ENCODE data around the gene POC1A.

DNA sequence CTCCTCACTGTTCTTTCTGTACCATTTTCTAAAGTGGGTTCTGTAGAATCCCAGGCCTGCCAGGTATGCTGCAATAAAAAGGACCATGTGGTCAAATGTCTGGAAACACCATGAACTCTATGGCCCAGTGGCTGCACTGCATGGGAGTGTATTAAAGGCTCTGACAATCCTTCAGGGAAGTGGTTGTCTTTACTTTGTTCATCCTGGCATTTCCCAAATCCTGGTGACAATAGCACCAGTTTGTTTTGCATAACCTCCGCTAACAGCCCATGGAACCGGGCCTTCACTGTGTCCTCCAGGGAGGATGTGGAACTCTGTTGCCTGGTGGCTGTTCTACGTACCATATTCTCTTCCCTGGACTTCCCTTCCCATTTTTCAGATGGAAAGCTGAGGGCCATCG is 86.7 kb downstream of the POC1A start:
- TF ChIP-seq EZH2 (IDR thresholded peaks at IDR 0.05; ENCODE audit: borderline replicate concordance, insufficient read depth, low read depth, low read length, poor library complexity, severe bottlenecking) = no peak
- TF ChIP-seq, protein P1, sequence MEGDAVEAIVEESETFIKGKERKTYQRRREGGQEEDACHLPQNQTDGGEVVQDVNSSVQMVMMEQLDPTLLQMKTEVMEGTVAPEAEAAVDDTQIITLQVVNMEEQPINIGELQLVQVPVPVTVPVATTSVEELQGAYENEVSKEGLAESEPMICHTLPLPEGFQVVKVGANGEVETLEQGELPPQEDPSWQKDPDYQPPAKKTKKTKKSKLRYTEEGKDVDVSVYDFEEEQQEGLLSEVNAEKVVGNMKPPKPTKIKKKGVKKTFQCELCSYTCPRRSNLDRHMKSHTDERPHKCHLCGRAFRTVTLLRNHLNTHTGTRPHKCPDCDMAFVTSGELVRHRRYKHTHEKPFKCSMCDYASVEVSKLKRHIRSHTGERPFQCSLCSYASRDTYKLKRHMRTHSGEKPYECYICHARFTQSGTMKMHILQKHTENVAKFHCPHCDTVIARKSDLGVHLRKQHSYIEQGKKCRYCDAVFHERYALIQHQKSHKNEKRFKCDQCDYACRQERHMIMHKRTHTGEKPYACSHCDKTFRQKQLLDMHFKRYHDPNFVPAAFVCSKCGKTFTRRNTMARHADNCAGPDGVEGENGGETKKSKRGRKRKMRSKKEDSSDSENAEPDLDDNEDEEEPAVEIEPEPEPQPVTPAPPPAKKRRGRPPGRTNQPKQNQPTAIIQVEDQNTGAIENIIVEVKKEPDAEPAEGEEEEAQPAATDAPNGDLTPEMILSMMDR (IDR thresholded peaks at IDR 0.05) = no peak
